A549 (cell line): ENCODE results near the gene WDFY2. TPM values are rescaled to one million over a fixed set of nuclear protein-coding genes. Genes with fewer than 3 reads are reported as not detected.
A peak's percentile ranks its signal among the peaks of the same experiment; 100 is the strongest.

Source experiments
- ATAC-seq, 2 experiments: fragments of 200-7000 bp in 1 of 2; fragments of >200 bp in 1 of 2; cut with Nextera tagmentation in 1 of 2; cut with Tn5 transposase in 1 of 2; 3 replicates each; pipeline versions ENCODE4 v1.8.0 to v1.9.1; 2018 to 2020; ENCODE audit warnings: mild to moderate bottlenecking in 1 of 2, moderate library complexity in 1 of 2
- CTCF ChIA-PET: fragments of 300-600 bp; sonication (Branson Sonifier 250); formaldehyde crosslinking; extraction: SDS; loops from one replicate; lab custom pipeline; 2021; ENCODE audit warnings: antibody characterized with exemption, inconsistent platforms; lab: Yijun Ruan, JAX
- POLR2A ChIA-PET: fragments of 350-600 bp; formaldehyde crosslinking; extraction: SDS; loops from one replicate; lab custom pipeline; 2021; ENCODE audit warnings: antibody characterized with exemption, inconsistent platforms; lab: Yijun Ruan, JAX
- DNase-seq, 2 experiments: peaks; one replicate each; pipeline versions ENCODE4 v3.0.0 to v3.0.0-alpha.2; 2011 to 2016; ENCODE audit warnings: low read depth in 1 of 2, low spot score in 1 of 2
- FAIRE-seq: peaks from 2 replicates; lab custom pipeline; 2011; peaks lifted over from hg19 to GRCh38; lab: Jason Lieb, UNC
- H3K27ac ChIP-seq, 2 experiments: fragments of >200 bp; sonication (Bioruptor Twin); formaldehyde crosslinking; 3 replicates each; pipeline ENCODE4 v1.5.1; 2016 to 2017
- H3K4me1 ChIP-seq: fragments of >200 bp; sonication (Bioruptor Twin); formaldehyde crosslinking; 3 replicates; pipeline ENCODE4 v1.6.1; 2016
- H3K4me2 ChIP-seq: fragments of >200 bp; sonication (Bioruptor Twin); formaldehyde crosslinking; 3 replicates; pipeline ENCODE4 v1.6.1; 2016
- H3K4me3 ChIP-seq: fragments of >200 bp; sonication (Bioruptor Twin); formaldehyde crosslinking; 3 replicates; pipeline ENCODE4 v1.5.1; 2016
- H3K9me3 ChIP-seq: fragments of >200 bp; sonication (Bioruptor Twin); formaldehyde crosslinking; 3 replicates; pipeline ENCODE4 v1.6.1; 2016
- ATOH8 ChIP-seq: fragments of 250-450 bp; sonication (Bioruptor Pico); IDR thresholded peaks from 2 replicates; pipeline ENCODE4 v1.5.0; 2020; ENCODE audit warnings: low read depth, mild to moderate bottlenecking, moderate library complexity
- CBX8 ChIP-seq: fragments of 200-600 bp; sonication (generic); IDR thresholded peaks from 2 replicates; pipeline ENCODE4 v1.6.1; 2016
- CEBPB ChIP-seq, 2 experiments: fragments of >200 bp in 1 of 2; sonication (Bioruptor Twin) in 1 of 2; formaldehyde crosslinking in 1 of 2; IDR thresholded peaks; 2 replicates each; pipeline ENCODE4 v1.6.1; 2012 to 2016
- CTCF ChIP-seq: fragments of >200 bp; sonication (Bioruptor Twin); formaldehyde crosslinking; IDR thresholded peaks from 3 replicates; pipeline ENCODE4 v1.5.1; 2016
- E2F6 ChIP-seq: IDR thresholded peaks from 2 replicates; pipeline ENCODE4 v1.6.1; 2012; ENCODE audit warnings: low read depth, borderline replicate concordance
- EHMT2 ChIP-seq: fragments of 200-600 bp; sonication (generic); IDR thresholded peaks from 2 replicates; pipeline ENCODE4 v1.6.1; 2016; ENCODE audit warnings: antibody characterized with exemption, low read depth, mild to moderate bottlenecking, moderate library complexity
- FOSL2 ChIP-seq, 2 experiments: fragments of 450-650 bp in 1 of 2; fragments of >200 bp in 1 of 2; sonication (Bioruptor Twin) in 1 of 2; formaldehyde crosslinking; IDR thresholded peaks; 2 replicates each; pipeline versions ENCODE4 v1.5.0 to v1.6.1; 2016 to 2020; ENCODE audit warnings: mild to moderate bottlenecking in 1 of 2, moderate library complexity in 1 of 2
- HEYL ChIP-seq: fragments of 250-450 bp; sonication (Bioruptor Pico); IDR thresholded peaks from 2 replicates; pipeline ENCODE4 v1.8.0; 2021; ENCODE audit warnings: mild to moderate bottlenecking, moderate library complexity
- HOXB5 ChIP-seq: fragments of 250-450 bp; sonication (Bioruptor Pico); IDR thresholded peaks from 2 replicates; pipeline ENCODE4 v1.5.0; 2020; ENCODE audit warnings: mild to moderate bottlenecking, moderate library complexity
- JUNB ChIP-seq: fragments of >200 bp; sonication (Bioruptor Twin); formaldehyde crosslinking; IDR thresholded peaks from 2 replicates; pipeline ENCODE4 v1.6.1; 2016
- KDM1A ChIP-seq: fragments of 200-600 bp; sonication (generic); IDR thresholded peaks from 2 replicates; pipeline ENCODE4 v1.6.1; 2016; ENCODE audit warnings: low read depth, mild to moderate bottlenecking
- MAZ ChIP-seq: fragments of 150-350 bp; IDR thresholded peaks from 2 replicates; pipeline ENCODE4 v1.6.1; 2014; ENCODE audit warnings: antibody characterized with exemption, low read depth, low read length, borderline replicate concordance
- NR3C1 ChIP-seq: fragments of >200 bp; sonication (Bioruptor Twin); formaldehyde crosslinking; IDR thresholded peaks from 3 replicates; pipeline ENCODE4 v1.6.1; 2017
- POLR2A ChIP-seq: IDR thresholded peaks from 2 replicates; pipeline ENCODE4 v1.6.1; 2012; ENCODE audit warnings: mild to moderate bottlenecking, low read length
- RAD21 ChIP-seq, 2 experiments: fragments of >200 bp in 1 of 2; sonication (Bioruptor Twin) in 1 of 2; formaldehyde crosslinking in 1 of 2; IDR thresholded peaks in 1 of 2; conservative IDR thresholded peaks in 1 of 2; 2 replicates in 1 of 2; 3 replicates in 1 of 2; pipeline ENCODE4 v1.6.1; 2012 to 2018; ENCODE audit warnings: inconsistent platforms in 1 of 2
- RFX5 ChIP-seq: fragments of 450-650 bp; IDR thresholded peaks from 2 replicates; pipeline ENCODE4 v1.7.1; 2014; ENCODE audit warnings: antibody characterized with exemption, mild to moderate bottlenecking, moderate library complexity
- RNF2 ChIP-seq: fragments of 200-600 bp; sonication (generic); IDR thresholded peaks from 2 replicates; pipeline ENCODE4 v1.6.1; 2016; ENCODE audit warnings: low read depth, mild to moderate bottlenecking, antibody characterized with exemption, moderate library complexity, borderline replicate concordance
- TP53 ChIP-seq: fragments of 250-450 bp; sonication (Bioruptor Pico); IDR thresholded peaks from 2 replicates; pipeline ENCODE4 v1.5.0; 2021; ENCODE audit warnings: mild to moderate bottlenecking, moderate library complexity
- ZNF302 ChIP-seq: fragments of 250-450 bp; sonication (Bioruptor Pico); IDR thresholded peaks from 2 replicates; pipeline ENCODE4 v1.9.0; 2021; ENCODE audit warnings: inconsistent platforms, mild to moderate bottlenecking, moderate library complexity
- WGBS: methylation state at CpG from one replicate; pipeline ENCODE4 v1.1.6; 2017; ENCODE audit errors: missing lambda C conversion rate; 5-methylcytosine and 5-hydroxymethylcytosine counted together
- polyA plus RNA-seq, 4 experiments: library from polyadenylated mRNA; depleted of rRNA in 3 of 4; stranded (reverse); fragments of >200 nt; fragmentation: RNase III in 1 of 4; extraction: RNeasy Plus Mini Kit Qiagen cat#74134 plus additional on column Dnase treatment in 1 of 4; gene quantifications; 2 replicates in 3 of 4; 3 replicates in 1 of 4; pipeline ENCODE4 v1.2.3, GENCODE V29; 2011 to 2017
- TF ChIP-seq, protein P1 (sequence below): fragments of 450-650 bp; IDR thresholded peaks from 2 replicates; pipeline ENCODE4 v1.6.1; 2014; ENCODE audit warnings: antibody characterized with exemption

The WDFY2 gene
- polyA plus RNA-seq, 2 of the 4 experiments (the other 2 are of a cell fraction), result 5.2 to 8.5 TPM

- FAIRE-seq (no peak), ATAC-seq (no peak)
- Histone ChIP-seq H3K27ac (peak overlapping the region in 1 of 2 experiments; percentile 72; a peak in 1 of 6 replicates), H3K4me3 (no peak overlapping the region), H3K9me3 (no peaks in the 10 kb centered on the region)
- CTCF ChIA-PET, result no interaction called here
- TF ChIP-seq TP53, result no peak
- TF ChIP-seq MAZ, result no peak
- no peak for TF ChIP-seq CTCF
- no peak for TF ChIP-seq NR3C1
- no peak for TF ChIP-seq JUNB
- no peak for TF ChIP-seq EHMT2
- TF ChIP-seq, protein P1, sequence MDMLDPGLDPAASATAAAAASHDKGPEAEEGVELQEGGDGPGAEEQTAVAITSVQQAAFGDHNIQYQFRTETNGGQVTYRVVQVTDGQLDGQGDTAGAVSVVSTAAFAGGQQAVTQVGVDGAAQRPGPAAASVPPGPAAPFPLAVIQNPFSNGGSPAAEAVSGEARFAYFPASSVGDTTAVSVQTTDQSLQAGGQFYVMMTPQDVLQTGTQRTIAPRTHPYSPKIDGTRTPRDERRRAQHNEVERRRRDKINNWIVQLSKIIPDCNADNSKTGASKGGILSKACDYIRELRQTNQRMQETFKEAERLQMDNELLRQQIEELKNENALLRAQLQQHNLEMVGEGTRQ, result no peak
- TF ChIP-seq POLR2A, result no peak
- TF ChIP-seq FOSL2 (IDR thresholded peaks at IDR 0.05), result no peak
- TF ChIP-seq FOSL2 (CRISPR knock-in tag; IDR thresholded peaks at IDR 0.05), result no peak
- no peak for TF ChIP-seq ZNF302
- no peak for TF ChIP-seq HOXB5 (CRISPR knock-in tag)
- TF ChIP-seq HEYL (CRISPR knock-in tag), result no peak
- no peak for TF ChIP-seq RFX5
- no peak for TF ChIP-seq ATOH8
- TF ChIP-seq KDM1A, result no peak
- TF ChIP-seq RAD21 (conservative IDR thresholded peaks at IDR 0.05 in 1 of 2, IDR thresholded peaks at IDR 0.05 in 1 of 2), result no peak
- TF ChIP-seq RNF2, result no peak
- no peak for TF ChIP-seq CBX8
- TF ChIP-seq, all 56 proteins: peak for 0
- no peak overlapping the region for H3K4me2 ChIP-seq
- 92% methylated on average over 3 of the region's 3 CpGs for WGBS
- POLR2A ChIA-PET, result no interaction called here
- no peak for DNase-seq
- H3K4me1 ChIP-seq, result peaks cover 61% of the 10 kb centered on the region
These were observed 95.4 kb downstream of the WDFY2 start for GRCh38 chr13:51679616-51680015.

DNA sequence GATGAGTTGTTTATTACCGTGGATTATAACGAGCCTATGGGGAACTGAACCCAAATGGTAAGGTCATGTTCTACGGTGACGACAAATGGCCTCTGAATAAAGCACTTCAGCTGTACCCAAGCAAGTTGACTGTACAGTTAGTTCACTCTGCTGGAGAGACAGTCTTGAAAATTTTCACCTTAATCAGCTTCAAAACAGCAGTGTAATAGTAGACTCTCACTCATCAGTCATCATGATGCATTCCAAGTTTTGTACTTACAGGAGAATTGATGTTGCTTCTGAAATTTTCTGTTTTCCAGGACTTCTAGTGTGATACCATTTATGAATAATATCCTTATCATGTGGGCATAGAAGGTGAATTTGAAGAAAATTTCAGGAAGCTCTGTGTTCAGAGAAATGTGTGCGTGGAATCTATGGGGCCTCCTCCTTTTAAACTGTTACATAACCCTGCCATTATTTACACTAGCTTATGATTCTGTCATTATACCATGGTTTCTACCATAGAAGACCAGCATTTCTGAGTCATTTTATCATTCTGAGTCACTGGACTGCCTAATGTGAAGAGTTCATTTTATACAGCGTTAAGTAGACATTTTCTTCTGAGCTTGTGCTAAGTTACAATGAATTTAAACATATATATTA lies 96.9 kb downstream of the WDFY2 start:
- 57% methylated on average over 6 of the region's 6 CpGs for WGBS
- H3K9me3 ChIP-seq, result no peaks in the 10 kb centered on the region
- ChIA-PET POLR2A (interaction anchor here (1.2 to 1.4 kb wide), 2 partner anchors 90 to 228 kb away, joined by 3 to 11 read pairs; partner anchors contain the start of gene INTS6), CTCF (no interaction called here)
- FAIRE-seq (no peak), DNase-seq (peak in 1 of 2 experiments; percentile 51), ATAC-seq (peak; percentile 88 to 96)
- peak overlapping the region; percentile 61 for H3K4me2 ChIP-seq
- peak overlapping the region; percentile 46 to 72; a peak in 5 of 6 replicates for H3K27ac ChIP-seq
- TF ChIP-seq E2F6 (no peak), CEBPB (IDR thresholded peaks at IDR 0.05) (peak; percentile 13 to 69; a peak in 2 of 4 replicates), FOSL2 (IDR thresholded peaks at IDR 0.05) (no peak), FOSL2 (CRISPR knock-in tag; IDR thresholded peaks at IDR 0.05) (peak; percentile 83), JUNB (peak; percentile 70)
- H3K4me1 ChIP-seq, result peaks cover 61% of the 10 kb centered on the region
- H3K4me3 ChIP-seq, result no peak overlapping the region
